Dedifferentiated amniotic fluid mesenchymal stem cell (primary cell): ENCODE measurements around the gene PEPD.

Experiments used
- DNase-seq: peaks from one replicate; pipeline ENCODE4 v3.0.0-alpha.2; 2016; ENCODE audit errors: extremely low spot score

The PEPD gene

DNA sequence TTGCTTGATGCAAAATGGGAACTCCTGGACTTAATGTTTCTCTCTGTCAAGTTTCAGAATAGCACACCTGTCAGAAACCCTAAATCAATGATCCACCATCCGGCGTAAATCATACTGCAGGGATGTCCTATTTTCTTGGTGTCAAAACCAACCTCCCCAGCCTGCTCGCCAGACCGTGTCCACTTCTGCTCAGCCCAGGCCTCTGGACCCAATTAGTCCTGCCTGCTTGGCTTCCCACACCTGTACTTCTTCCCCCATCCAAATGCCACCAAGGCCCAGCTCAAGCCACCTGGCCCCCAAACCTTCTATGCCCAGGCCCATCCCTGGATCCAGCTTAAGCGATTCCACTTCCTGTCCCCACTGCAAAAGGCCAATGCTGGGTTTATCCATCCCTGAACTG is 25.1 kb upstream of the PEPD start:
- DNase-seq = no peak

DNA sequence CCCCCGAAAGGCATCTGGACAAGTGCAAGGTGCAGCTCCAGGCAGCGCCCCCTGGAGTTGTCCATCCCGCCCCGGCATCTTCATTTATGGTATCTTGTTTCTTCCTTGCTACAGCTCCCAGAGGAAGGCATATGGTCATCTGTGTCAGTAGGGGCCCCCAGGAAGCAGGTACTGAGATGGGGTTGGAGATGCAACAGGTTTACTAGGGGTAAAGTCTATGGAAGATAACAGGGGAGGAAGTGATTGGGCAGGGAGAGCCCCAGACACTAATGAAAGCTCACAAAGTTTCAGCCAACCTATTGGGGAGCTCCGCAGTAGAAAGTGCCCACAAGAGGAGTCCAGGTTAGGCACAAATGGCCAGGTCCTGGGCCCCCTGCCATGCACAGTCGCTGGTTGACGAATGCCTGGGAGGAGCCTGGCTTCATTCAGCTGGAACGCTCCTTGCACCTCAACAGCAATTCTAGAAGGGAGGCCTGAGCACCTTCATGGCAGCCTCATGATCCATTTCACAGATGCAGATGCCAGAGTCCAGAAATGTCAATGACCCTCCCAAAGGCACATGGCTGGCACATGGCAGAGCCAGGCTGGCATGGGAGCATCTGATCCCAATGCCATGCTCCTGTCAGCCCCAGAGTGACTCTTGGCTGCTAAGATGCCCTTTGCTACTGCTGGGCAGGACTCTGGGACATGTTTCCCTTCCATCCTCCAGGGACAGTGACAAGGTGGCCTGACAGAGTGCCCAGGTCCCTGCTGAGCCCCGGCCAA is 23.8 kb upstream of the PEPD start:
- DNase-seq = no peak

DNA sequence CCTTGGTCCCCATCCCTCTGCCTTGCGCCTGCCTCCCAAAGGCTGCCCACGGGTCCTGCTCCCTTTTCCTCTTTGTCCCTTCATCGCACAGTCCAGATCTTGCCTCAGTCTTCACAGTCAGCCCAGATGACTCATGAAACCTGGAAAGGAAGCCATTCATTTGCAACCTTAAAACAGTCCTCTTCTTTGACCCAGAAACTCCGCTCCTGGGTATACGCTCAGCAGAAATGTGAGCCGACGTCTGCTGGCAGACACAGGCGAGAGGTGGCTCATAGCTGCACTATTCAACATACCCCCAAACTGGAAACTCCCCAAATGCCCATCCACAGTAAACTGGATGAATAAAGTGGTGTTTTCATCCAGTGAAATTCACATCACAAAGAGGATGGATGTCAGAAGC is 13.6 kb upstream of the PEPD start:
- no peak for DNase-seq

DNA sequence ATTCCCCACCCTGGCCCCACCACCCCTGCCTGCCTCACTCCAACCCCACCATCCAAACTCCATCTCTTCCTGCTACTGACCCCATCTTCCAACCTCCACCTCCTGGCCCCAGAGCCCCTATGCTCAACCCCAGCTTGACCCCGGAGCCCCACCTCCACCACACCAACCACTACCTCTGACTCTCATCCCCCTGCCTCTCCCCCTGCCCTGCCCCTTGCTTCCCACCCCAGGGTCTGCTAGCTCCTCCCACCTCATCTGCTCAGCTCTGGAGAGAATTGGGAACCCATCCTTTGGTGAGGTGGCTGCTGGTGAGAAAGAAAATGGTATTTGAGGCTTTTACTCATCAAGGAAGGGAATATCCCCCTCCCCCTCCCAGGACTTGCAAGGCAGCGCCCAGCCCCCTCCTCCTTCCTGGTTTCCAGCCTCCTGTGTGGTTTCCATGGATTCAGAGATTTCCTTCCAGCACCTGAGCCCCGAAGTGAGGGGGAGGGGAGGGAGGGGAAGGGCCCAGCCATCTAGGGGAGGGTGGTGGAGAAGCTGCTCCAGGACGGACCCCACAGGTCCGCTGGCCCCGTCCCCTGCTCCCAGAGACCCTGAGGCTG is 11.4 kb upstream of the PEPD start:
- no peak for DNase-seq

DNA sequence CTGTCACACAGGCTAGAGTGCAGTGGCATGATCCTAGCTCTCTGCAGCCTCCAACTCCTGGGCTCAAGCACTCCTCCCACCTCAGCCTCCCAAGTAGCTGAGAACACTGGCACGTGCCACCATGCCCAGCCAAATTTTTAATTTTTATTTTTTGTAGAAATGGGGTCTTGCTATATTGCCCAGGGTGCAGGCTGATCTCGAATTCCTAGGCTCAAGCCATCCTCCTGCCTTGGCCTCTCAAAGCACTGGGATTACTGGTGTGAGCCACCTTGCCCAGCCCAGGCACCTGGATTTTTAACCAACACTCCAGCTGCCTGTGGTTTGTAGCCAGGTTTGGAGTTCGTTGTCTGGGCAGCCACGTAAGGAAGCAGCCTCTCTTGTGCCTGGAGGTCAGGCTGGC is 9.3 kb upstream of the PEPD start:
- no peak for DNase-seq

DNA sequence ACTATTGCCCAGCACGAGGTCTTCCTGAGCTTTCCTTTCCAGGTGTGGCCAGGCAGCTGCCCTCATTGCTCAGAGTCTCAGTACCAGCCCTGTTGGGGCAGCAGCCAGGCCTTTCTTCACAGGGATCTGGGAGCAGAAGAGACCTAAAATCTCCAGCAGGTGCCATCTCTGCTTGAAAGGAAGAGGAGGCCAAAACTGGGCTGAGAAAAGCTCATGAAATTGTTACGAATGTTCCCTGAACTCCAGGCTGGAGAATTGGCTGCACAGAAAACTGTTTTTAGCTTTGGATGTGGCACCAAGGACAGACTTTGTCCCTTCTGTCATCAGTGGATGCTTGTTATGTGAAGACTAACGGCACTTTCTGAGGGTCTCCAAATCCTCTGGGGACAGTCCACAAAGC is 8.7 kb upstream of the PEPD start:
- no peak for DNase-seq

DNA sequence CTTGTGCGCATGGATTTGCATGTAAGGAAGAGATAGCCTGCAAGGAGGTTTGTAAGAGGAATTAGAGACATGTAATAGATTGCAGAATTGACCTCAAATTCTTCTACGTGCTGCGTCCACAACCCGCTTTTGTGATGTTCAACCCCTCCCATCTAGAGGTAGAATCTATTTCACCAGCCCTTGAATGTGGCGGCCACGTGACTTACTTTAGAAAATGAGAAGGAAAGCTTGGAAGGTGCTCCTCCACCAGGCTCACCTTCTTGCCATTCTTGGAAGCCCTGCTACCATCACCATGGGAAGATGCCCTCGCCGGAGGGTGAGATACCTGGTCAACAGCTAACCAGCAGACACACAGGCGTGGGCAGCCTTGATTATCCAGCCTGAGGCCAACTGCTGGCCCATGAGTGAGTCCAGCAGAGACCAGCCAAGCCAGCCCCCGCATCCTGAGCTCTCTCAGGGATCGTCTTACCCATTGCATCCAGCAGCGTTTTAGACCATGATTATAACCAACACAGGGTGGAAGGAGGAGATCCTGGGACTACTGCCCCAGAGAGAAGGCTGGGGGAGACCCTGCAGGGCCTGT is 7.6 kb upstream of the PEPD start:
- DNase-seq = no peak

DNA sequence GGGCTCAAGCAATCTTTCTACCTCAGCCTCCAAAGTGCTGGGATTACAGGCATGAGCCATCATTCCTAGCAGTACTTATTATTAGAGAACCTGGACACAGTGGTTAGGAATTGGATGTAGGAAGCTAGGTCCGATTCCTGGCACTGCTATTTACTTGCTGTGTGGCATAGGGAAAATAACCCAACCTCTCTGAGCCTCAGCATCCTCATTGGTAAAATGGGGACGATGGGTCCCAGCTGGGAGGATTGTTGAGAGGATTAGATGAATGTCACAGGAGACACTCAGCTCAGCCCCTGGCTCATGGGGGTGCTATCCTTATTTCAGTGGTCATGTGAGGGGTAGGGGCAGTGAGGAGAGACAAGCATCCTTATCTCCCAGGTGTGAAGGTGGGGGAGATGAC is 6.8 kb upstream of the PEPD start:
- no peak for DNase-seq

DNA sequence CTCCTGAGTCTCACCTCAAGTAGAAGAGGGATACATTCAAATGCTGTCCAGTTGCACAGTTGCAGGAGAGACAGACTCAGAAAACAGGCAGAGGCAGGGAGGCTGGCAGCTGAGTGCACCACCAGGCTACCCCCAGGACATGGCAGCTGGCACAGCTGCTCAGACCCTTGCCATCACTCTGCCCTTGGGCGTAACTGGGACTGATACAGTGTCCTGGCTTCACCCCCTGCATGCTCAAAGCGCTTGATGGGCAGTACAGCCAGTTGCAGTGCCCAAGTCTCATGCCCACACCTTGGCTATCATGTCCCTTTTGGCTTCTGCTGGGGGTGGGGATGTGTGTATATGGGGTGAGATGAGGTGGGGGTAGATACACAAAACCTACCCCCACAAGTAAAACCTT is 5.5 kb upstream of the PEPD start:
- no peak for DNase-seq

DNA sequence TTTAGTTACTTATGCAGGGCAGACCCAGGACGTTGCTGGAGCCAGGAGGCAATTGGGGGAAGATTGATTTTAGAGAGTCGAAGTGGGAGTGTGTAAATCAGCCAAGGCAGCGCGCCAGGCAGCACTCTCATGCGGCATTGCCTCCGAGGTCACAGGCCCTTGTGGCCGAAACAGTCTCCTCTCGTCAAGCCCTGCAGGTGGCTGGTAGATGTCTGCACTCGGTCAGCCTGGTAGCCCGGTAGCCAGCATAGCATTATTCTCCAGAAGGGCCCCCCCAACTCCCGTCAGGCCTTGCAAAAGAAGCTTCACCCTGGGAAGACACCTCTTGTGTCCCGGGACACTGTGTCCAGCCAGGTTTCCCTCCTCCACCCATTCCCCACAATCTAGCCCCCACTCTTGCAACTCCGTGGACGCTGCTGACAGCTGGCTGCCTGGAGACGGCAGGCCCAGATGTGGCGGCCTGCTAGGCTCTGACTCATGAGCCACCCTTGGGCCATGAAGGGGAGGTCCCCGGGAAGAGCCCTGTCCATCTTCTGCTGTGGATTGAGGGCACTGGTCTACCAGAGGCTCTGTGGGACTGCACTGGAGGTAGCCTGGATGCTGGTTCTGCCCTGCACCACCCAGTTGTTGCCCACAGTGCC is 2.6 kb upstream of the PEPD start:
- DNase-seq = no peak

DNA sequence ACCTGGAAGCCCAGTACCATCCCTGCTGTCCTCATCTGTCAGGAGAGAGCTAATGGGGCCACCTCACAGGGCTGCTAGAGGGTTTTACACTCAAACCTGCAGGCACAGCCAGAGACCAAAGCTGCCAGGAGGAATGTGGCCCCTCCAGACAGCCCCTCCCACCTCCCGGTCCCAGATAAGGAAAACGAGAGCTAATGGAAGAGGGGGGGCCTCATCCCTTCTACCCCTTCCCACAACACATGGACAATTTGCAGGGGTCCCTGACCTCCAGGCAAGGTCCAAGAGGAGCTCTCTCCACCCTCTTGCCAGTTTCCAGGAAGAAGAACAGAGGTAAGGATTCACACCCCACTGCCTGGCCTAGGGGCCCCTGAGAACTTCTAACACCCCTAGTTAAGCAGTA is 1.6 kb upstream of the PEPD start:
- no peak for DNase-seq

DNA sequence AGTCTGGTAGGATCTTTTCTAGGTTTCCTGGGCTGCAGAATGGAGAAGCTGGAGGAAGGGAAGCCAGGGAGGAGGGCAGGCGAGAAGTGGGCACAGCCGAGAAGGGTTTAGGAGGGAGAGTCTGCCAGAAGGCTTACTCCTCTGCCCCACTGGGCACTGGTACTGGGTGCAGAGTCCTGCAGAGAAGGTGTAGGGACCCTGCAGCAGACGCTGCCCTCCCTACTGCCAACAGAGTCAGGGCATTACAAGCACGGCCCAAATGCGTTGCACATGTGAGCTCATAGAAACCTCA is 726 bp upstream of the PEPD start:
- no peak for DNase-seq

DNA sequence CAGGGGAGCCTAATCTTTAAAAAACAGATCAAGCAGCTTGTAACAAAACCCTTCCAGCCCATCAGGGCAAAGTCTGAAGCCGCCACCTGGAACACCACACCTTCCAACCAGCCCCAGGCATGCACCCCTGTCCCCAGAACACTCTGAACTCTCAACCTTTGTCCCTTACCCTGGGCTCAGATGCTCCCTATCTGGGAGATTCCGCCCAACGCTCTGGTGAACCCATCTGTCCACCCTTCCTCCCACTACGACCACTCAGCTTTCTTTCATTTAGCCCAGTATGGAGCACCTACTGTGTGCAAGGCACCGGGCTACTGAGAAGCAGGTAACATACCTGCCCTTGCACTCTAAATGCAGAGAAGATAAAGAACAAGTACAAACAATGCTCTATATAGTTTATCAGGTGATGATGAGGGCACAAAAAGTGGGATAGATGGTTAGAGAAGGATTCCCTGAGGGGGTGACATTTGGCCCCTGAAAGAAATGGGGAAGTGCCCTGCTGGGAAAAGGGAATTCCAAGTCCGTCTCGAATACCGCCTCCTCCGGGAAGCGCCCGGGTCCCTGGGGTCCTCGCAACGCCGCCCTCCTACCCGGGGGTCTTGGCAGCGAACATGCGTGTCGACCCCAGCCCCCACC is 629 bp downstream of the PEPD start:
- no peak for DNase-seq

DNA sequence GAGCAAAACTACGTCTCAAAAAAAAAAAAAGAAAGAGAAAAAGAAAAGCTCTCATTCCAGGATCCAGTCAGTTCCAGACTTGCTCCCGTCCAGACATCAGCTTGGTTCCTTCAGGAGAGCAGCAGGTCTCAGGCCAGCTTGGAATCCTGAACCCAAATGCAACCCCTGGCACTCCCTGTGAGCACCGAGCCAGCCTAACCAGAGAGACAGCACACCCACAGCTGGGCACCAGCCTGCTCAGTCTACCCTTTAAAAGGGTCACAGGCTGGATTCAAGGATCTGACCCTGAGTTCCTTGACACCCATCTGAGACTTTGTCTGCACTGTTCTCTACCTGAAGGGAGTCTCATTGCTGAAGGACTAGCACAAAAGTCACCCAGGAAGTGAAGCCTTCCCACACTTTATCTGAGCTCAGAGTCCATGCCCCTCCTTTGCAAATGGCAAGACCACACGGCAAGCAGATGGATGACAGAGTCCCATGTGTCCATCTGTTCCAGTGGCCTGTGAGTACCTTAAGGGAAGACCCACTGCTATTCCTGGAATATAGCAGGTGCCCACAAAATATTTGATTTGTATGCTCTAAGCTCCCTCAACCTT is 1.4 kb downstream of the PEPD start:
- DNase-seq = no peak

DNA sequence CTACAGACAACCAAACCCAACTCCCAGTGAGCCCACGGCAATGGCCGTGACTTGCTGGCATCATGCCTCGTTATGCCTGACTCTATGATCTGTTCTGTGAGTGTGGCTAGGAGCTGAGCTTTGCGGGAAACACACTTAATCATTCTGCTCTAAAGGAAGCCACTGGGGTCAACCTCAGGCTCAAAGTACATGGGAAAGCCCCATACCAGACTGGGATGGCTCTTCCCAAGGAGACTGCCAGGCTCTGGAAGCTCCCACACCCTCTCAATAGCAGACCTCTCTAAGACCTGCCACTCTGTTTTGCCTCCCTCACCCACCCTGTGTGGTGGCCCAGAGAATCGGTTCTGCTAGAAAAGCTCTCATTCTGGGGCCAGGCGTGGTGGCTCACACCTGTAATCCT is 2.2 kb downstream of the PEPD start:
- no peak for DNase-seq

DNA sequence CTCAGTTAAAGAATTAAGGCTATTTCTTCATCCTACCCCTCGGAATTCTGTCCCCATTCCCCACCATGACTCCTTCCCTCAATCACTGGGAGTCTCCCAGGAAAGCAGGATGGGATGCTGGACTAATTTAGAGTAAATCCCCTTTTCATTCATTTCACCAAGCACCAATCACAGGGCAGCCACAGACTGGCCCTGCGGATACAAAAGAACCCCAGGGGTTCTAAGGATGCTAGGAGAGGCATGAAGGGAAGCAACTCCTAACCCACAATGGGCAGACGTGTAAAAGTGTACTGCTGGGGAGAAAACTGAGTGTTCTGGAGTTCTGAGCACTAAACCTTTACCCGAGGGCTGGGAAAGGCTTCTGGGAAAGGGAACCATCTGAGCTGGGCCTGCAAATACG is 3.0 kb downstream of the PEPD start:
- DNase-seq = no peak

DNA sequence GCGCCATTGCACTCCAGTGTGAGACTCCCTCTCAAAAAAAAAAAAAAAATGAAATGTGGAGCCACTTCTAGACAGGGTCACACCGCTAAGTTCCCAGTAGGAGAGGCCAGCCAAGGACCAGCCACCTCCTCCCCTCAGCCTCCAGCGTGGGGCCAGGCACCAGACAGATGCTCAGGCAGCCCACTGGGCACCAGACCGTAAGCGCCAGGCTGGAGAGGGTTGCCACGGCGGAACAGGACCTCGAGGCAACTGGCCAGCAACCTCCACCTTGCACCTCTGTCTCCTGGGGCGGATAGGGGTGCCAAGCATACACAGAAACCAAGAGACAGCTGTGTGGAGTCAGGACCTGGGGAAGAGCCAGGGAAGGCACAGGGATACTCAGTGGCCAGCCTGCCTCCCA is 3.7 kb downstream of the PEPD start:
- no peak for DNase-seq

DNA sequence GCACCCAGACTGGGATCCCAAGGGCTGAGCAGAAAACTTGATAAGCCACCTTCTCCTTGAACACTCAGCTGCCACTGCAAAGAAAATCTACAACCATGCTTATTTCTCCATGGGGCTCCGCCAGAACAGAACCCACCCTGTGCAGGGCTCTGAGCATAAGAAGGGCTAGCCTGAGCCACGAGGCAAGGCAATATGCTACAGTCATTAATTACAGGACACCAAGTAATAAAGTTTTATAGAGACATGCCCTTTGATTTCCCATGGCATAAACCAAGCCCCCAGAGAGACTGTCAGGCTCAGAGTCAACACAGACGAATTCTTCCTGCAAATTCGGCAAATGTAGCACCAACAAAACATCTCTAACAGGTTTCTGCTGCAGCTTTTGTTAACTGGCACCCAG is 5.7 kb downstream of the PEPD start:
- no peak for DNase-seq

DNA sequence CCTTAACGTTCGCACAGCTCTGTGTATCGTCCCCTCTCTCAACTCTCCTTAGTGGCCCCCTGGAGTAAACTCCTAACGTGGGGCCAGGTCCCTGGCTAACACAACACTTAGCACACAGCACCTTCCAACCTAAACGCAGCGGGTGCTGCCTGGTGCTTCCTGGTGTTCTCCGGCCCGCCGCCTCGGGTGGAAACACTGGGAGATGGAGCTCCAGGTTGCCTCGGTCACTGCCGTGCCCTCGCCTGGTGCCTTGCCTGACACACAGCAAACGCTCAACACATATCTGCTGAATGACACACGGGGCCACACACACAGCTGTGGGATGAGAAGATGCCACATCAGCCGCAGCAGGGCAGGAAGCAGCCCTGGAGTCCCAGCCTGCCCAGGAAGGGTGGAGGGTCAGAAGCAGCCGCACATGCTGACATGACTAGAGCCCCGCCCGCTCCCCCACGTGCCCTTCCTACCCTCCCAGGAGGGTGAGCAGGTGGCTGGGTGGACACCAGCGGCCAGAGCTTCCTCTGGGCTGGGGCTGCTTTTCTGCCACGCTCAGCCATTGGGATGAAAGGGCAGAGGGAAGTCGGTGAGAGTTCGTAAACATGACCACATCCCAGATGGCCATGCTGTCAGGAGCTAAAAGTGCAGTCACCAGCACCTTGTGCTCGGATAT is 6.6 kb downstream of the PEPD start:
- DNase-seq = no peak

DNA sequence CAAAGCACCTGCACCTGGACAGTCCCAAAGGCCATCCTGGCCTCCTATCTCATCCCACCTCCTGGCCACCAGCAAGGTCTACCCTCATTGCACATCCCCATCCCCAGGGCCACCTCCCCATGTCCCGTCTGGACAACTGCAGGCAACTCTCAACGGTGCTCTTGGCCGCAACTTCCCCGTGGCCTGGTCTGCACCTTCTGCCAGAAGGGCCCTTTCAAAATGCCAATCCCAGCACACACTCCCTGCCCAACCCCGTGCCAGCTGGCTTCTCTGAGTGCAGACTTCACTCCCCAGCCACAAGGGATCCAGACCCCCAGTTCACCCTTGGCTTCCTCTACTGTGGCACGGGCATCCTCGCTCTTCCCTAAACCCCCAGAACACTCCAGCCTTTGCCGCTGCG is 8.2 kb downstream of the PEPD start:
- no peak for DNase-seq

DNA sequence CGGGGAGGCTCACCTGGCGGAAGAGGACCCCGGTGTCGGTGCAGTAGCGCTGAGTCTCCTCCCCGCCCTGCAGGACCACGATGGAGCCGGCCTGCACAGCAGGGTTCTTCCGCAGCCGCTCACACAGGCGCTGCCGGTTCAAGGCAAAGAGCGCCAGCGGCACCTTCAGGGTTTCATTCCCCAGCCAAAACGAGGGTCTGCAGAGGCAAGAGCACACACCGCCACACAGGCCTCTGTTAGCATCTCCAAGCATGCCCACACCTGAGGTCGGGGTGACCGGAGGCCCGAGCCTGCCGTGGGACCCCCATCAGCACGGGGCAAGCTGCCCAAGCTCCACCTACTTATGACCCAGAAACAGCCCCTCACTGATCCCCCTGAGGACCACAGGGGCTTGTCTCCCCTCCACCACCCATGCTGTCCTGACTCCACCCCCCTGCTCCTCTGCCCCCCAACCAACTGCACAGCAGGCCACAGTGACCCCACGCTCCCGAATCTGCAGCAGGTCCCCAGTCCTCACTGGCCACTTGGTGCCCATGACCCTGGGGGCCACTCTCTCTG is 8.9 kb downstream of the PEPD start:
- no peak for DNase-seq

DNA sequence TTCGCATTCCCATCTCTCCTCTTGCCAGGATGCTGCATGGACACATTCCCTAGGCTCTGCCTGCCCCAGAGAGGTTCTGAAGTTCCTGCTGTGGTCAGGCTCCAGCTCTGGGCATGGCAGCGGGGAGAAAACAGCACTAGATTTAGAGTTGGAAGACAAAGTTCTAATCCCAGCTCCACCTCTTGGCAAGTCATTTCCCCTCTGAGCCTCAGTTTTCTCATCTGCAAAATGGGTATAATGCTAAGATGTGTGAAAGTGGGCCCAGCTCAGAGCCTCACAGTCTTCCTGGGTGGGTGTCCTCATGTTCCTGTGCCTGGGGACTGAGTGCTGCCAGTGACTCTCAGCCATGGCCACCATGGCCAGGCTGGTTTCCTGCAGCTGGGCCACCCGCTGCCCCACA is 9.6 kb downstream of the PEPD start:
- DNase-seq = no peak
